ENCODE data around the gene C12orf42.

- no peak for TF ChIP-seq CTCF (IDR thresholded peaks at IDR 0.05; ENCODE audit: borderline replicate concordance, extremely low read depth, low read length, poor library complexity, severe bottlenecking)
- TF ChIP-seq EZH2 (IDR thresholded peaks at IDR 0.05; ENCODE audit: borderline replicate concordance, low read depth, low read length, severe bottlenecking) = no peak
Observed at GRCh38 chr12:103501447-103501846, 5.7 kb upstream of the C12orf42 start.
